ENCODE results near the gene KMT2A.

DNA sequence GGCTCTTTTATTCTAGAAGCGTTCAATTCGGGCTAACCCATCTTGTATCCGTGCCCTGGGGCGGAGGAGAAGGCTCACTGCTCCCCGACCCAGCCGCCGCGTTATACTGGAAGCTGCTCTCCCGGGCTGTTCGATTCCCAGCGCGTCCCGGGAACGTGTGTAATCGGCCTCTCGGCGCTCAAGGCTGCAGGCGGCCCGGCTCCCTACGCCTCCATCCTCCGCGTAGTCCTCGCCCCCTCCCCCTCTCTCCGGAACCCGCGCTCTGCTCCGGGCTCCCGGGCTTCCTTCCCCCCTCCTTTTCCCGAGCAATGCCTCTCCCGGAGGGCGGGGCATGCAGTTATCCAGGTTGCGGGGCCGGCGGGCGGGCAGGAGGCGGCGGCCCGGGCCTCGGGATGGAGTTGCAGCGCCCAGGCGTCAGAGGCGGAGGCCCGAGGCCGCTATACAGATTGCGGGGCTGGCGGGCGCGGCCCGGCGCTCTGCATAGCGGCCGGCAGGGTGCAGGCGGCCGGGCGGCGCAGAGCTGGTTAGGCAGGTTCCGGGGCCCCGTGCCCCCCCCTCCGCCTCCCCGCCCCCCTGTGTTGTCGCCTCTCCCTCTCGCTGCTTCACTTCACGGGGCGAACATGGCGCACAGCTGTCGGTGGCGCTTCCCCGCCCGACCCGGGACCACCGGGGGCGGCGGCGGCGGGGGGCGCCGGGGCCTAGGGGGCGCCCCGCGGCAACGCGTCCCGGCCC is at the start of gene KMT2A:
- TF ChIP-seq, protein P1, sequence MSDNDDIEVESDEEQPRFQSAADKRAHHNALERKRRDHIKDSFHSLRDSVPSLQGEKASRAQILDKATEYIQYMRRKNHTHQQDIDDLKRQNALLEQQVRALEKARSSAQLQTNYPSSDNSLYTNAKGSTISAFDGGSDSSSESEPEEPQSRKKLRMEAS (IDR thresholded peaks at IDR 0.05): peak; percentile 42; the same call in 1 of the 2 replicates
- TF ChIP-seq EP300 (IDR thresholded peaks at IDR 0.05; ENCODE audit: borderline replicate concordance) (peak; percentile 49; the same call in 1 of the 2 replicates), TAF1 (IDR thresholded peaks at IDR 0.05; ENCODE audit: low read depth) (peak; percentile 69), TCF12 (IDR thresholded peaks at IDR 0.05; ENCODE audit: low read depth) (peak; percentile 78), REST (IDR thresholded peaks at IDR 0.05; ENCODE audit: low read depth) (peak; percentile 28; the same call in 1 of the 2 replicates), YY1 (IDR thresholded peaks at IDR 0.05; ENCODE audit: low read depth) (peak; percentile 82), TEAD4 (IDR thresholded peaks at IDR 0.05) (no peak), CEBPB (IDR thresholded peaks at IDR 0.05) (no peak), RAD21 (IDR thresholded peaks at IDR 0.05; ENCODE audit: low read depth) (no peak)

All from Ishikawa (cell line).